Mesendoderm (in vitro differentiated cells): ENCODE measurements around the gene NXF1.
A peak's percentile ranks its signal among the peaks of the same experiment; 100 is the strongest.
"Not testable (repeated sequence)": the region's sequence is repeated elsewhere in the genome, so short reads cannot be mapped to it uniquely, and the experiment has no call there.

Source experiments
- DNase-seq: peaks from one replicate; pipeline ENCODE4 v3.0.0; 2013
- H2AK5ac ChIP-seq: 2 replicates; pipeline ENCODE4 v1.6.1; 2013; ENCODE audit warnings: low read length, inconsistent platforms
- H2BK120ac ChIP-seq: 2 replicates; pipeline ENCODE4 v1.6.1; 2013; ENCODE audit warnings: low read depth, mild to moderate bottlenecking, low read length, moderate library complexity, mixed read lengths
- H2BK15ac ChIP-seq: replicated peaks from 2 replicates; pipeline ENCODE4 v1.6.1; 2013; ENCODE audit warnings: low read depth, mild to moderate bottlenecking, moderate library complexity
- H2BK5ac ChIP-seq: 2 replicates; pipeline ENCODE4 v1.6.1; 2013; ENCODE audit warnings: low read length, inconsistent platforms
- H3K18ac ChIP-seq: 2 replicates; pipeline ENCODE4 v1.6.1; 2013; ENCODE audit warnings: mild to moderate bottlenecking, low read length, mixed read lengths
- H3K23ac ChIP-seq: one replicate; pipeline ENCODE4 v1.6.1; 2013; ENCODE audit warnings: low read length
- H3K27ac ChIP-seq: 2 replicates; pipeline ENCODE4 v1.5.1; 2013; ENCODE audit warnings: low read depth, mild to moderate bottlenecking, inconsistent platforms, low read length, moderate library complexity
- H3K27me3 ChIP-seq: 2 replicates; pipeline ENCODE4 v1.6.1; 2013; ENCODE audit warnings: low read length, control low read depth, mild to moderate bottlenecking, inconsistent platforms; ENCODE audit not compliant: insufficient read depth, poor library complexity
- H3K36me3 ChIP-seq: 2 replicates; pipeline ENCODE4 v1.6.1; 2013; ENCODE audit warnings: low read length, inconsistent platforms; ENCODE audit not compliant: control insufficient read depth, insufficient read depth
- H3K4ac ChIP-seq: one replicate; pipeline ENCODE4 v1.6.1; 2013; ENCODE audit warnings: low read depth, mild to moderate bottlenecking, low read length, moderate library complexity
- H3K4me1 ChIP-seq: 2 replicates; pipeline ENCODE4 v1.6.1; 2013; ENCODE audit warnings: low read depth, low read length, inconsistent platforms; ENCODE audit not compliant: control insufficient read depth
- H3K4me2 ChIP-seq: 2 replicates; pipeline ENCODE4 v1.6.1; 2013; ENCODE audit warnings: low read length
- H3K4me3 ChIP-seq: 2 replicates; pipeline ENCODE4 v1.5.1; 2013; ENCODE audit warnings: mild to moderate bottlenecking, low read length
- H3K56ac ChIP-seq: one replicate; pipeline ENCODE4 v1.6.1; 2013; ENCODE audit warnings: low read length
- H3K79me1 ChIP-seq: 2 replicates; pipeline ENCODE4 v1.6.1; 2013; ENCODE audit warnings: low read length, inconsistent platforms
- H3K79me2 ChIP-seq: 2 replicates; pipeline ENCODE4 v1.6.1; 2013; ENCODE audit warnings: mild to moderate bottlenecking, low read length; ENCODE audit not compliant: control insufficient read depth, insufficient read depth
- H3K9ac ChIP-seq: 2 replicates; pipeline ENCODE4 v1.6.1; 2013; ENCODE audit warnings: low read length, inconsistent platforms
- H4K5ac ChIP-seq: one replicate; pipeline ENCODE4 v1.6.1; 2013; ENCODE audit warnings: low read length
- H4K8ac ChIP-seq: one replicate; pipeline ENCODE4 v1.6.1; 2013; ENCODE audit warnings: low read depth, mild to moderate bottlenecking, control low read depth, low read length, moderate library complexity
- WGBS: extraction: QIAGEN DNeasy Blood & Tissue Kit; methylation state at CpG from one replicate; pipeline ENCODE4 v1.1.7; 2013; ENCODE audit warnings: low lambda C conversion rate, missing lambda C conversion rate; ENCODE audit not compliant: insufficient coverage; ENCODE audit errors: extremely low coverage; 5-methylcytosine and 5-hydroxymethylcytosine counted together

Gene NXF1

GRCh38 chr11:62842891-62843290 lies 37.7 kb upstream of the NXF1 start:
- H3K4me3 ChIP-seq, H2BK5ac ChIP-seq, H3K79me2 ChIP-seq, H3K4me1 ChIP-seq, H4K5ac ChIP-seq, H3K79me1 ChIP-seq, H3K4me2 ChIP-seq, H3K4ac ChIP-seq, H3K36me3 ChIP-seq, H3K23ac ChIP-seq, H2BK120ac ChIP-seq, H4K8ac ChIP-seq, H3K27me3 ChIP-seq, DNase-seq, H2BK15ac ChIP-seq, H2AK5ac ChIP-seq: not testable (repeated sequence)
- no CpG with 5 or more reads among the region's 9 CpGs for WGBS
- Histone ChIP-seq H3K27ac (peak overlapping the region; percentile 93), H3K18ac (peak overlapping the region; percentile 51), H3K9ac (peak overlapping the region; percentile 81), H3K56ac (peak overlapping the region; percentile 92)

GRCh38 chr11:62842171-62842741 lies 37.0 kb upstream of the NXF1 start:
- no peak for DNase-seq

GRCh38 chr11:62841361-62842170 lies 36.3 kb upstream of the NXF1 start:
- peaks cover 2% of the 10 kb centered on the region for H3K4me1 ChIP-seq
- peak overlapping the region; percentile 74 for H3K4ac ChIP-seq
- no peak overlapping the region for H2BK120ac ChIP-seq
- DNase-seq, result peak; percentile 100
- H3K27me3 ChIP-seq, result no peaks in the 10 kb centered on the region
- H3K4me2 ChIP-seq, result peak overlapping the region; percentile 61
- H3K23ac ChIP-seq, result no peak overlapping the region
- H3K79me1 ChIP-seq, result peaks cover 8% of the 10 kb centered on the region
- H3K27ac ChIP-seq, result peak overlapping the region; percentile 93
- H3K79me2 ChIP-seq, result peaks cover 15% of the 10 kb centered on the region
- H3K9ac ChIP-seq, result peak overlapping the region; percentile 81
- H4K8ac ChIP-seq, result no peak overlapping the region
- H3K18ac ChIP-seq, result peak overlapping the region; percentile 51
- no peak overlapping the region for H4K5ac ChIP-seq
- peak overlapping the region; percentile 92 for H3K56ac ChIP-seq
- H2BK15ac ChIP-seq, result no peak overlapping the region
- no peak overlapping the region for H3K4me3 ChIP-seq
- no peak overlapping the region for H2AK5ac ChIP-seq
- 100% methylated on average over 3 of the region's 33 CpGs for WGBS
- peak overlapping the region; percentile 51 for H2BK5ac ChIP-seq
- H3K36me3 ChIP-seq, result no peaks in the 10 kb centered on the region

More at GRCh38 chr11:62842171-62842741, 37.0 kb upstream of the NXF1 start:
- H3K4me3 ChIP-seq, result no peak overlapping the region
- H3K18ac ChIP-seq, result peak overlapping the region; percentile 51
- H3K4ac ChIP-seq, result peak overlapping the region; percentile 74
- peaks cover 2% of the 10 kb centered on the region for H3K4me1 ChIP-seq
- H2BK5ac ChIP-seq, result peak overlapping the region; percentile 54
- no peak overlapping the region for H2AK5ac ChIP-seq
- peak overlapping the region; percentile 61 for H3K4me2 ChIP-seq
- H2BK120ac ChIP-seq, result peak overlapping the region; percentile 31
- no peaks in the 10 kb centered on the region for H3K36me3 ChIP-seq
- no peak overlapping the region for H2BK15ac ChIP-seq
- H3K56ac ChIP-seq, result peak overlapping the region; percentile 92
- WGBS, result no CpG with 5 or more reads among the region's 30 CpGs
- no peak overlapping the region for H3K23ac ChIP-seq
- H3K9ac ChIP-seq, result peak overlapping the region; percentile 81
- H3K27ac ChIP-seq, result peak overlapping the region; percentile 93
- H4K8ac ChIP-seq, result no peak overlapping the region
- H3K79me2 ChIP-seq, result peaks cover 15% of the 10 kb centered on the region
- no peaks in the 10 kb centered on the region for H3K27me3 ChIP-seq
- H3K79me1 ChIP-seq, result peaks cover 8% of the 10 kb centered on the region
- peak overlapping the region; percentile 5 for H4K5ac ChIP-seq

- Histone ChIP-seq H3K27ac (peak overlapping the region; percentile 82), H3K18ac (peak overlapping the region; percentile 82), H2BK5ac (peak overlapping the region; percentile 76), H3K79me2 (peaks cover 15% of the 10 kb centered on the region), H3K4me2 (peak overlapping the region; percentile 68), H3K56ac (peak overlapping the region; percentile 90), H3K9ac (peak overlapping the region; percentile 85)
- H4K8ac ChIP-seq, H3K79me1 ChIP-seq, H3K27me3 ChIP-seq, H3K4ac ChIP-seq, H2BK15ac ChIP-seq, H2AK5ac ChIP-seq, H3K23ac ChIP-seq, H3K4me3 ChIP-seq, H3K36me3 ChIP-seq, H3K4me1 ChIP-seq, H4K5ac ChIP-seq, H2BK120ac ChIP-seq: not testable (repeated sequence)
- peak; percentile 98 for DNase-seq
- WGBS, result no CpG with 5 or more reads among the region's 41 CpGs
These were observed 35.6 kb upstream of the NXF1 start for GRCh38 chr11:62840721-62841360.

- H3K23ac ChIP-seq, result peak within 1 kb of the TSS; percentile 85
- H3K4me2 ChIP-seq, result peak within 1 kb of the TSS; percentile 93
- peak within 1 kb of the TSS; percentile 100 for H3K4me3 ChIP-seq
- no peak within 1 kb of the TSS for H2BK120ac ChIP-seq
- peak within 1 kb of the TSS; percentile 78 for H3K4ac ChIP-seq
- H3K18ac ChIP-seq, result peak within 1 kb of the TSS; percentile 82
- H3K27me3 ChIP-seq, result no peaks in the 10 kb centered on the region
- H3K79me1 ChIP-seq, result peaks cover 13% of the 10 kb centered on the region
- H2BK15ac ChIP-seq, result no peak within 1 kb of the TSS
- H3K56ac ChIP-seq, result peak within 1 kb of the TSS; percentile 100
- DNase-seq, result peak; percentile 95
- peak within 1 kb of the TSS; percentile 91 for H4K8ac ChIP-seq
- WGBS, result no CpG with 5 or more reads among the region's 62 CpGs
- H3K79me2 ChIP-seq, result peaks cover 17% of the 10 kb centered on the region
- H2BK5ac ChIP-seq, result peak within 1 kb of the TSS; percentile 76
- H4K5ac ChIP-seq, result peak within 1 kb of the TSS; percentile 21
- H3K36me3 ChIP-seq, result peaks cover 2% of the 10 kb centered on the region
- peaks cover 2% of the 10 kb centered on the region for H3K4me1 ChIP-seq
- H2AK5ac ChIP-seq, result peak within 1 kb of the TSS; percentile 93
- H3K9ac ChIP-seq, result peak within 1 kb of the TSS; percentile 99
- H3K27ac ChIP-seq, result peak within 1 kb of the TSS; percentile 82
These were observed 34.1 kb upstream of the NXF1 start, which contains the start of gene WDR74 for GRCh38 chr11:62839050-62839945. Gene WDR74, minus strand, starts transcription at chr11:62839590. Its CDS starts 20 bp downstream, at chr11:62839570.
